Measurements from ENCODE around the gene ITCH. TPM values are rescaled to one million over a fixed set of nuclear protein-coding genes. Genes with fewer than 3 reads are reported as not detected.
"Not testable (repeated sequence)": the region's sequence is repeated elsewhere in the genome, so short reads cannot be mapped to it uniquely, and the experiment has no call there.

The ITCH gene
- total RNA-seq, 4 donors from 2014 or later: 50.3 to 64.3 (median 52.8) TPM

GRCh38 chr20:34389206-34389953 is 26.3 kb downstream of the ITCH start:
- Histone ChIP-seq H3K4me3 (no peak overlapping the region), H3K9me3 (no peaks in the 10 kb centered on the region), H3K27me3 (no peaks in the 10 kb centered on the region), H3K27ac (replicated peaks in 1 of 4) (no peak overlapping the region), H3K36me3 (peaks cover 0 to 18% (median 13%) of the 10 kb centered on the region in 4 donors), H3K4me1 (peaks cover 30 to 67% (median 55%) of the 10 kb centered on the region in 4 donors)
- TF ChIP-seq POLR2AphosphoS5 (IDR thresholded peaks at IDR 0.05) (no peak), POLR2A (IDR thresholded peaks at IDR 0.05; ENCODE audit: low read depth) (no peak), EP300 (IDR thresholded peaks at IDR 0.05) (no peak), CTCF (IDR thresholded peaks at IDR 0.05) (no peak)
- no peak for DNase-seq (ENCODE audit: extremely low spot score)
- intact Hi-C loops (cut with DNase I): no loop called here
- 82% methylated on average over 2 of the region's 2 CpGs for WGBS

GRCh38 chr20:34389954-34390555 is 27.0 kb downstream of the ITCH start:
- H3K9me3 ChIP-seq: no peaks in the 10 kb centered on the region
- WGBS: 95% methylated on average over 3 of the region's 3 CpGs
- H3K27ac ChIP-seq (replicated peaks in 1 of 4): peak overlapping the region in 1 of 4 donors; percentile 7
- no peaks in the 10 kb centered on the region for H3K27me3 ChIP-seq
- no peak for TF ChIP-seq CTCF (IDR thresholded peaks at IDR 0.05)
- no peak for TF ChIP-seq EP300 (IDR thresholded peaks at IDR 0.05)
- no peak for TF ChIP-seq POLR2AphosphoS5 (IDR thresholded peaks at IDR 0.05)
- TF ChIP-seq POLR2A (IDR thresholded peaks at IDR 0.05; ENCODE audit: low read depth): no peak
- DNase-seq (ENCODE audit: extremely low spot score): no peak
- H3K4me1 ChIP-seq: peaks cover 30 to 65% (median 55%) of the 10 kb centered on the region in 4 donors
- H3K4me3 ChIP-seq: no peak overlapping the region
- peaks cover 0 to 25% (median 19%) of the 10 kb centered on the region in 4 donors for H3K36me3 ChIP-seq
- intact Hi-C loops (cut with DNase I): no loop called here

GRCh38 chr20:34396408-34396807 is 33.3 kb downstream of the ITCH start:
- WGBS: 89% methylated on average over 5 of the region's 5 CpGs
- DNase-seq (ENCODE audit: extremely low spot score): no peak
- TF ChIP-seq CTCF (IDR thresholded peaks at IDR 0.05) (no peak), POLR2A (IDR thresholded peaks at IDR 0.05; ENCODE audit: low read depth) (no peak), EP300 (IDR thresholded peaks at IDR 0.05) (no peak)
- H3K9me3 ChIP-seq: no peaks in the 10 kb centered on the region
- peaks cover 0 to 38% (median 19%) of the 10 kb centered on the region in 4 donors for H3K4me1 ChIP-seq
- H3K27me3 ChIP-seq: no peaks in the 10 kb centered on the region
- H3K4me3 ChIP-seq: no peak overlapping the region
- intact Hi-C loops (cut with DNase I): no loop called here
- H3K36me3 ChIP-seq: peaks cover 0 to 54% (median 26%) of the 10 kb centered on the region in 4 donors
- H3K27ac ChIP-seq (replicated peaks in 1 of 4): peak overlapping the region in 1 of 4 donors; percentile 52

GRCh38 chr20:34397096-34397495 is 34.0 kb downstream of the ITCH start:
- Histone ChIP-seq H3K4me3 (no peak overlapping the region), H3K27ac (replicated peaks in 1 of 4) (peak overlapping the region in 2 of 4 donors; percentile 47 to 52), H3K36me3 (peaks cover 0 to 54% (median 26%) of the 10 kb centered on the region in 4 donors), H3K4me1 (peaks cover 5 to 41% (median 25%) of the 10 kb centered on the region in 4 donors), H3K27me3 (no peaks in the 10 kb centered on the region), H3K9me3 (no peaks in the 10 kb centered on the region)
- DNase-seq (ENCODE audit: extremely low spot score): no peak
- 94% methylated on average over 9 of the region's 9 CpGs for WGBS
- intact Hi-C loops (cut with DNase I): no loop called here
- TF ChIP-seq POLR2A (IDR thresholded peaks at IDR 0.05; ENCODE audit: low read depth): no peak
- TF ChIP-seq POLR2AphosphoS5 (IDR thresholded peaks at IDR 0.05): no peak
- no peak for TF ChIP-seq EP300 (IDR thresholded peaks at IDR 0.05)
- no peak for TF ChIP-seq CTCF (IDR thresholded peaks at IDR 0.05)

GRCh38 chr20:34400776-34401175 is 37.7 kb downstream of the ITCH start:
- H3K27ac ChIP-seq (replicated peaks in 1 of 4); DNase-seq (ENCODE audit: extremely low spot score); H3K4me3 ChIP-seq; H3K27me3 ChIP-seq; H3K9me3 ChIP-seq; intact Hi-C loops (cut with DNase I): not testable (repeated sequence)
- WGBS: 84% methylated on average over 6 of the region's 6 CpGs
- H3K4me1 ChIP-seq: peaks cover 23 to 66% (median 53%) of the 10 kb centered on the region in 4 donors
- peaks cover 0 to 25% (median 6%) of the 10 kb centered on the region in 4 donors for H3K36me3 ChIP-seq
